Measurements from ENCODE around the gene CA6.

GRCh38 chr1:8992936-8993687, 47.4 kb downstream of the CA6 start:
- TF ChIP-seq EZH2 (IDR thresholded peaks at IDR 0.05; ENCODE audit: borderline replicate concordance, insufficient read depth, low read depth, low read length, poor library complexity, severe bottlenecking) (no peak), CTCF (IDR thresholded peaks at IDR 0.05) (no peak)
